ENCODE results near the gene ZNF362. TPM values are rescaled to one million over a fixed set of nuclear protein-coding genes. Genes with fewer than 3 reads are reported as not detected.

The ZNF362 gene
- total RNA-seq, 1 donor from 2014 or later: 32.4 TPM

DNA sequence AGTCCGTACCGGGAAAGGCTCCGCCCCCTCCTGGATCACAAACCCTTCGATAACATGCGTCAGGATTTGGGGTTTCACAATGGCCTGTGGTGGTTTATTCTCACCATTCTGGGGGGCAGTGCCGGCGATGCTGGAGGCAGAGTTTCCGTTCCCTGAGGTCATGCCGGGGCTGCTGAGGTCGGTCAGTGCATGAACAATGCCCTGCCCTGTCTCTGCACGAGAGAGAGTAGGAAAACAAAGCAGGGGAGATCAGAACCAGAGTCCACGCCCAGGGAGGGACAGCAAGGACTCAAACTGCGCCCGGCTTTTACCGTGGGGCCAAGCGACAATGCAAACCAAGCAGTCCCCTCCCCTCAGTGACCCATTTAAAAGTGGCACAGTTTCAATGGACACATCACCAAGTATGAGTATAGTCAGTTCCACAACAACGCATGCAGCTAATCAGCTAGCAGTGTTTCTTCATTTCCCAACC lies 77.8 kb downstream of the ZNF362 start:
- H3K4me3 ChIP-seq: peak overlapping the region; percentile 36
- peak overlapping the region; percentile 99 for H3K27ac ChIP-seq (replicated peaks)
- no peaks in the 10 kb centered on the region for H3K9me3 ChIP-seq (replicated peaks)
- no peaks in the 10 kb centered on the region for H3K27me3 ChIP-seq (ENCODE audit: low read depth)
- intact Hi-C loops (cut with micrococcal nuclease): no loop called here
- DNase-seq: peak; percentile 50
- H3K36me3 ChIP-seq: peaks cover 51% of the 10 kb centered on the region
- TF ChIP-seq, protein P1, sequence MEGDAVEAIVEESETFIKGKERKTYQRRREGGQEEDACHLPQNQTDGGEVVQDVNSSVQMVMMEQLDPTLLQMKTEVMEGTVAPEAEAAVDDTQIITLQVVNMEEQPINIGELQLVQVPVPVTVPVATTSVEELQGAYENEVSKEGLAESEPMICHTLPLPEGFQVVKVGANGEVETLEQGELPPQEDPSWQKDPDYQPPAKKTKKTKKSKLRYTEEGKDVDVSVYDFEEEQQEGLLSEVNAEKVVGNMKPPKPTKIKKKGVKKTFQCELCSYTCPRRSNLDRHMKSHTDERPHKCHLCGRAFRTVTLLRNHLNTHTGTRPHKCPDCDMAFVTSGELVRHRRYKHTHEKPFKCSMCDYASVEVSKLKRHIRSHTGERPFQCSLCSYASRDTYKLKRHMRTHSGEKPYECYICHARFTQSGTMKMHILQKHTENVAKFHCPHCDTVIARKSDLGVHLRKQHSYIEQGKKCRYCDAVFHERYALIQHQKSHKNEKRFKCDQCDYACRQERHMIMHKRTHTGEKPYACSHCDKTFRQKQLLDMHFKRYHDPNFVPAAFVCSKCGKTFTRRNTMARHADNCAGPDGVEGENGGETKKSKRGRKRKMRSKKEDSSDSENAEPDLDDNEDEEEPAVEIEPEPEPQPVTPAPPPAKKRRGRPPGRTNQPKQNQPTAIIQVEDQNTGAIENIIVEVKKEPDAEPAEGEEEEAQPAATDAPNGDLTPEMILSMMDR (IDR thresholded peaks at IDR 0.05; ENCODE audit: borderline replicate concordance): no peak
- peaks cover 100% of the 10 kb centered on the region for H3K4me1 ChIP-seq

DNA sequence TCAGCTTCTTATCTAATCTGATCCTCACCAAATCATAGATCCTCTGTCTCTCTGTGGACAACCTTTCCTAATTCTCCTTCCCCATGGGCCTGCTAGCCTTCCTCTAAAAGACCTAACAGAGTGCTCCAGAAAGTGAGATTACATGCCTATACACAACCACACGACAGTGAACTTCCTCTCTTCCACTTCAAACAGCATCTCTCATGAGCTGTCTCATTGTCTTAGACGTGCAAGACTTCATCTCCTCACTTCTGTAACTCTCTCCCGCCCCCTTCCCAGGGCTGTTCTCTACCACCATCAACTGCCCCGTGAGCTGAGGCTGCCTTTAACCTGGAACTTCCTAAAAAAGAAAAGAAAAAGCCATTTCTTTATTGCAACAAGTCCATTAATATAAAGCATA lies 78.7 kb downstream of the ZNF362 start:
- H3K36me3 ChIP-seq: peaks cover 42% of the 10 kb centered on the region
- H3K4me3 ChIP-seq: peak overlapping the region; percentile 36
- TF ChIP-seq, protein P1 (IDR thresholded peaks at IDR 0.05; ENCODE audit: borderline replicate concordance): no peak

DNA sequence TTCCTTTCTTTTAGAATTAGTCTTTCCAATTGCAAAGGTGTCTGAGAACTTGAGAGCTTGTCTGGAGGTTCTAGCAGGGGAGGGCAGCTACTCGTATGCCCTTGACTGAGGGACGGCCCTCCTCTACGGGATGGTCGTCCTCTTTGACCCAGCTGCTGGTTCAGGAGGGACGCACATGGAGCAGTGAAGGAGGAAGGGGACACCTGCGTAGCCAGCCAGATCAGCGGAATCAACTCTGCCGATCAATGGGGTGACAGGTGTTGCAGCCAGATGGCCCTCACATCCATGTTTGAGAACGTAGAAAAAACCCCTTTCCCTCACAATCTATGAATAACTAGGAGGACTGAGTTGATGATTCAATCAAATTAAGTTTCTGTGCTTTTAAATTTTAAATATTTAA lies 80.3 kb downstream of the ZNF362 start:
- peak overlapping the region; percentile 99 for H3K27ac ChIP-seq (replicated peaks)
- H3K4me1 ChIP-seq: peaks cover 100% of the 10 kb centered on the region
- TF ChIP-seq, protein P1 (IDR thresholded peaks at IDR 0.05; ENCODE audit: borderline replicate concordance): no peak
- H3K9me3 ChIP-seq (replicated peaks): no peaks in the 10 kb centered on the region
- intact Hi-C loops (cut with micrococcal nuclease): no loop called here
- no peaks in the 10 kb centered on the region for H3K27me3 ChIP-seq (ENCODE audit: low read depth)
- no peak overlapping the region for H3K4me3 ChIP-seq
- DNase-seq: no peak
- H3K36me3 ChIP-seq: peaks cover 27% of the 10 kb centered on the region

More for the DNA sequence above, 78.7 kb downstream of the ZNF362 start:
- no peaks in the 10 kb centered on the region for H3K9me3 ChIP-seq (replicated peaks)
- H3K27ac ChIP-seq (replicated peaks): peak overlapping the region; percentile 99
- intact Hi-C loops (cut with micrococcal nuclease): no loop called here
- no peaks in the 10 kb centered on the region for H3K27me3 ChIP-seq (ENCODE audit: low read depth)
- peaks cover 100% of the 10 kb centered on the region for H3K4me1 ChIP-seq
- DNase-seq: no peak

DNA sequence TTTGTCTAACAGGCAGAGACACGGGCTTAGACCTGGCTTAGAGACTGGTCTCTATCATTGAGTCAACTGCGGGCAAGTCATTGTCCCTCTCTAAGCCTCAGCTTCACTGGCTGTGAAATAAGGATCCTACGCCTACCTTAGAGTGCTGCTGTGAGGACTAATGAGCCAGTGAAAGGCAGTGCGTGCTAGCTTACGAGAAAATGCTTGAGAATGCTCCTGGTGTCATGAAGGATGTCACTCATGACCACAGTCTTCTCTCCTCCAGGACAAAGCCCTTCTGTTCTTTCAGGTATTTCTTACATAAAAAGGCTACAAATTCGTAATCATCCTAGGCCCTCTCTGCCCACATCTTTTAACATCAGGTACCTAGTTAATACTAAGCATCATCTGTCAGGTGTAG lies 81.1 kb downstream of the ZNF362 start:
- H3K9me3 ChIP-seq (replicated peaks): no peaks in the 10 kb centered on the region
- H3K27ac ChIP-seq (replicated peaks): peak overlapping the region; percentile 99
- peaks cover 18% of the 10 kb centered on the region for H3K36me3 ChIP-seq
- peaks cover 100% of the 10 kb centered on the region for H3K4me1 ChIP-seq
- no peak for DNase-seq
- intact Hi-C loops (cut with micrococcal nuclease): no loop called here
- H3K4me3 ChIP-seq: peak overlapping the region; percentile 47
- H3K27me3 ChIP-seq (ENCODE audit: low read depth): no peaks in the 10 kb centered on the region
- TF ChIP-seq, protein P1 (IDR thresholded peaks at IDR 0.05; ENCODE audit: borderline replicate concordance): no peak

DNA sequence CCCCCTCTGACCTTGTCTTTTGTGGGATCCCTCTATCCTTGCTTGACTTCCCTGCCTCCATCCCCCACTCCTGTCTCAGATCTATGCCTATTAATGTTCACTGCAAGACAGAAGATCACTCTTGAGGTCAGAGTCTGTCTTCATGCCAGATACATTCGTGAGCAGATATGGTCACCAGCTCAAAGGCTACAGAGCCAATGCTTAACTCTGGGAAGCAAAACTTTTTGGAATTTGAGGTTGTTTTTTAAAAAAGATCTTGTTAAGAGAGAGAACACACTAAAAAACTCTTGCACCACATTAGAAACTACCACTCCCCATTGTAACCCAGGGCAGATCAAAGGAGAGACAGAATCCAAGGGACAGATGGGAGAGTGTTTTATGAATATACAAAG lies 81.8 kb downstream of the ZNF362 start:
- Histone ChIP-seq H3K4me3 (peak overlapping the region; percentile 47), H3K27me3 (ENCODE audit: low read depth) (no peaks in the 10 kb centered on the region), H3K4me1 (peaks cover 100% of the 10 kb centered on the region), H3K27ac (replicated peaks) (peak overlapping the region; percentile 99), H3K36me3 (peaks cover 17% of the 10 kb centered on the region), H3K9me3 (replicated peaks) (no peaks in the 10 kb centered on the region)
- intact Hi-C loops (cut with micrococcal nuclease): no loop called here
- TF ChIP-seq, protein P1 (IDR thresholded peaks at IDR 0.05; ENCODE audit: borderline replicate concordance): no peak
- DNase-seq: no peak

All from left ventricle myocardium inferior (tissue), 1 donor.